ENCODE data around the gene ICE2.

GRCh38 chr15:60471314-60471713 lies 7.6 kb downstream of the ICE2 start:
- TF ChIP-seq CTCF (IDR thresholded peaks at IDR 0.05; ENCODE audit: insufficient read depth, low read depth, low read length) (no peak), EZH2 (IDR thresholded peaks at IDR 0.05; ENCODE audit: insufficient read depth, low read length) (no peak)

Measured in astrocyte (in vitro differentiated cells and primary cell).